GM21717 (cell line): ENCODE results near the gene RBM25.

Source experiments
- ATAC-seq: cut with Tn5 transposase; IDR thresholded peaks from one replicate; pipeline ENCODE4 v1.9.1; 2021; ENCODE audit warnings: mild to moderate bottlenecking, moderate library complexity; ENCODE audit not compliant: unreplicated experiment

The RBM25 gene

DNA sequence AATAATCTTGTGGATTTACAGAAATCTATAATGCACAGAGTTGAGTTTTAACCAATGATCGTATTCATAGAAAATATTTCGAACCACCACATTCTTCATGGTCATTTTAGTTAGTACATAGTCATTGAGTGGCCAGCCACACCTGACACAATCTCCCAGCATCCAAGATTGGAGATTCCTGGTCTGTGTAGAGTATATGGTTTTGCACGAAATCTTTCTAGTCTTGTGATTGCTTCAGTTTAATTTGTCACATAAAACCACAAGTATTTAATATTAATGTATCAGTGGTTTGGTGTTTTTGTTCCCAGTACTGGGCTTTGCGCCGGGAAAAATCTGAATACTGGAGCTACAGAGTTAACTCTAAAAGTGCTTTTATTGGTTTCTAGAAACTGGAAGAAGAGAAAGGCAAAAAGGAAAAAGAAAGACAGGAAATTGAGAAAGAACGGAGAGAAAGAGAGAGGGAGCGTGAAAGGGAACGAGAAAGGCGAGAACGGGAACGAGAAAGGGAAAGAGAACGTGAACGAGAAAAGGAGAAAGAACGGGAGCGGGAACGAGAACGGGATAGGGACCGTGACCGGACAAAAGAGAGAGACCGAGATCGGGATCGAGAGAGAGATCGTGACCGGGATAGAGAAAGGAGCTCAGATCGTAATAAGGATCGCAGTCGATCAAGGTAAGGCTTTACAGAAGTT, 44.6 kb downstream of the RBM25 start:
- no peak for ATAC-seq

DNA sequence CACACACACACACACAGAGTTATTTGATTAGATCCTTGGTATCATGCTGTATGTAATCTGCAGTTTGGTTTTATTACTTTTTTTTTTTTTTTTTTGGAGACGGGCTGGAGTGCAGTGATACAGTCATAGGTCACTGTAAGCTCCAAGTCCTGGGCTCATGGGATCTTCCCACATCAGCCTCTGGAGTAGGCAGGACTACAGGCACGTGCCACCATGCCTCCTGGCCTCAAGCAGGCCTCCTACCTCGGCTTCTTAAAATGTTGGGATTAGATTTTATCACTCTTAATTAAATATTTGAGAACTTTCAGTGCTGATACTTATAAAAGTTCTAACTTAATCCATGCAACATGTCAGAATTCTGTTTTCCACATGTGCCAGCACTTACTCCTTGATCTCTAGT, 46.7 kb downstream of the RBM25 start:
- no peak for ATAC-seq

DNA sequence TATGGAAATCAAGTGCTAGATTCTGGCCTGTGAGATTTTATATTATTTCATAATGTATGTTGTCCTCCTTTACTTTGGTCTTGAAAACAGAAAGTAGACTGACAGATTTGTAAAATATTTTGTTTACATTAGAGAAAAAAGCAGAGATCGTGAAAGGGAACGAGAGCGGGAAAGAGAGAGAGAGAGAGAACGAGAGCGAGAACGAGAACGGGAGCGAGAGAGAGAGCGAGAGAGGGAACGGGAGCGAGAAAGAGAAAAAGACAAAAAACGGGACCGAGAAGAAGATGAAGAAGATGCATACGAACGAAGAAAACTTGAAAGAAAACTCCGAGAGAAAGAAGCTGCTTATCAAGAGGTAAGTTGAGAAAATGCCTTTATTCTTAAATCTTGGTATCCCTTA, 47.4 kb downstream of the RBM25 start:
- ATAC-seq, result no peak

DNA sequence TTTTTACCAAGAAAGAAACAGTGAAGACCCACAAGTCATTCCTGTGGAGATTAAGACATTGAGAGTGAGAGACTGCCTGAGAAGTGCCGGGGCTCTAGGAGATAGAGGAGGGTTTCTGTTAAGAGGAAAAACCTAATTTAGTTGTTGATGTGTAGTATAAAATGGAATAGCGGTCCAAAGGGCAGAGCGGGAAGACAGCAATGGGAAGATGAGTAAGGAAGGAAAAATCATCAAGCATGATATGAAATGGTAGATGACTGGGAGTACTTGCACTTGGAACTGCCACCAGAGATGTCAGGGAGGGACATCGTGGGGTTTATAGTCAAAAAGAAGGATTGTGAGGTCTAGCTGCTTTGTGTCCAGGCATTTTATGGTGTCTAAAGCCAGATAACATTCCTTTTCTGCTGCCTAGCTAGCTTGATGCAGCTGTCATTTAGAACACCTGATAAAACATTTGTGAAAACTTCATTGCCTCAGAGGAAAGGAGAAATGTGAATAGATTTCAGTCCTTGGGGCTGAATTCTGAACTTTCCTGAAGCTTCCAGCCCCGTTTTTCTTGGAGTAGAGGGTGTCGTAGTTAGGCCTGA, 57.8 kb downstream of the RBM25 start:
- ATAC-seq, result no peak

DNA sequence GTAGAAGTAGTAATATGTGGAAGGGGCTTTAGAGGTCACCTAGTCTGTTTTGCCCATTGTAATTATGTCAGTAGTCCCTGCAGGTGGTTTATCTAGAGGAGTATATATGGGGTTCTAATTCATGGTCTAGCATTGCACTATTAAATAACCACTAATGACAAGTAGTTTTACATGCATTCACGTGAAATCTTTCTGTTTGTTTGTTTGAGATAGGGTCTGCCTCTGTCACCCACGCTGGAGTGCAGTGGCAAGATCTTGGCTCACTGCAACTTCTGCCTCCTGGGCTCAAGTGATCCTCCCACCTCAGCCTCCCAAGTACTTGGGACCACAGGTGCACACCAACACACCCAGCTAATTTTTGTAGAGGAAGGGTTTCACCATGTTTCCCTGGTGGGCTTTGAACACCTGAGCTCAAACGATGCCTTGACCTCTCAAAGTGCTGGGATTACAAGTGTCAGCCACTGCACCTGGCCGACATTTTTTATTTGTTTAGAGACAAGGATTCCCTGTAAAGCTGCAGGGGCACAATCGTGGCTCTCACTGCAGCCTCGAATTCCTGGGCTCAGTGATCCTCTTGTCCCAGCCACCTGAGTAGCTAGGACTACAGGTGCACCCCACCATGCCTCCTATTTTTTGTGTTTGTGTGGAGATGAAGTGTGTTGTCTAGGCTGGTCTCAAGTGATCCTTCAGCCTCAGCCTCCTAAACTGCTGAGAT, 66.0 kb downstream of the RBM25 start:
- no peak for ATAC-seq

DNA sequence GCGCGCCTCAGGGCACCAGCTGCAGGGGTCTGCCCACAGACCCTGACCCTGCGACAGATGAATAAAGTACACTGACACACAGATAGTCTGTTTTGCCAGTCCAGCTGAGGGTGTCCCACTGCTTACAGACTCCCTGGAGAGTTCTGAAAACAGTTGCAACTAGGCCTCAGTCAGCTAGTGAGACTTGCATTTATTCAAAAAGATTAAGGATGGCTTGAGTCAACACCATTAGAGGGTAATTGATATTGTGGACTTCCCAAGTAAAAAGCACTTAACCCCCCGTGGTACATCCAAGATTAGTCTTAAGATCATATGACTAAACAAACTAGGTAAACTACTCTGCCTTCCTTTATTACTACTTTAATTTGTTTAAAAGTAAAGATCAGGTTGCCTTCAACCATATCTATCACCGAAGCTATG, 66.8 kb downstream of the RBM25 start:
- no peak for ATAC-seq

DNA sequence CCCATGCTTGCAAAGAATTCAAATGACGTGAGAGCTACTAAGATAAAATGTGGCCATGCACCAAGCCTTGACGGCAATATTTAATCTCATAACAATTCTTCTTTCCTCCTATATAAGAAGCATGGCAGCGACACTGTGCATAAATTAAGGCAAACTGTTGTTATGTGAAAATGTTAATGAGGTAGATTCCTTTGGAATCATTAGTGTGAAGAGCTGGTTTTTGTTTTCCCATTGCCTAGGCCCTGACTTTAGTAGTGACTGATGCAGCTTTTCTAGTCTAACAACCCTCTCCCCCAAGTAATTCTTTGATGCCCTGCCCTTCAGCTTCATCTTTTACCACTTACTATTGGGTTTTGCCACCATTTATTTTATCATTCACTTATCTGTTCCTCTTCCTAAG, 67.4 kb downstream of the RBM25 start:
- ATAC-seq, result no peak

DNA sequence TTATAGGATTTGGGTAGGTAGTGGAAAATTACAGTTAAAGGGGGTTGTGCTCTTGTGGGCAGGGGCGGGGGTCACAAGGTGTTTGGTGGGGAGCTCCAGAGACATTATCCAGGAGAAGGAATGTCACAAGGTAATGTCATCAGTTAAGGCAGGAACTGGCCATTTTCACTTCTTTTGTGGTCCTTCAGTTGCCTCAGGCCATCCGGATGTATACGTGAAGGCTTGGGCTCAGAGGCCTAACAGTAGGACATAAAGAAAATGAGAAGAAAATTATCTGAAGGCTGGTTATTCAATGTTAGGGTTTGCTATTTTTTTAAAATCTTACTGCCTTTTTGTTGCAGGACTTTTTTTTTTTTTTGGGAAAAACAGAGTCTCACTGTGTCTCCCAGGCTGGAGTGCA, 75.5 kb downstream of the RBM25 start:
- no peak for ATAC-seq

DNA sequence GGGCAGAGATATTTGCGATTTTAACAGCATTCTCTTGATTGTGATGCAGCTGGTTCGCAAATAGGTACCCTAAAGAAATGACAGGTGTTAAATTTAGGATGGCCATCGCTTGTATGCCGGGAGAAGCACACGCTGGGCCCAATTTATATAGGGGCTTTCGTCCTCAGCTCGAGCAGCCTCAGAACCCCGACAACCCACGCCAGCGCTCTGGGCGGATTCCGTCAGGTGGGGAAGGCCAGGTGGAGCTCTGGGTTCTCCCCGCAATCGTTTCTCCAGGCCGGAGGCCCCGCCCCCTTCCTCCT, 77.7 kb downstream of the RBM25 start:
- no peak for ATAC-seq

DNA sequence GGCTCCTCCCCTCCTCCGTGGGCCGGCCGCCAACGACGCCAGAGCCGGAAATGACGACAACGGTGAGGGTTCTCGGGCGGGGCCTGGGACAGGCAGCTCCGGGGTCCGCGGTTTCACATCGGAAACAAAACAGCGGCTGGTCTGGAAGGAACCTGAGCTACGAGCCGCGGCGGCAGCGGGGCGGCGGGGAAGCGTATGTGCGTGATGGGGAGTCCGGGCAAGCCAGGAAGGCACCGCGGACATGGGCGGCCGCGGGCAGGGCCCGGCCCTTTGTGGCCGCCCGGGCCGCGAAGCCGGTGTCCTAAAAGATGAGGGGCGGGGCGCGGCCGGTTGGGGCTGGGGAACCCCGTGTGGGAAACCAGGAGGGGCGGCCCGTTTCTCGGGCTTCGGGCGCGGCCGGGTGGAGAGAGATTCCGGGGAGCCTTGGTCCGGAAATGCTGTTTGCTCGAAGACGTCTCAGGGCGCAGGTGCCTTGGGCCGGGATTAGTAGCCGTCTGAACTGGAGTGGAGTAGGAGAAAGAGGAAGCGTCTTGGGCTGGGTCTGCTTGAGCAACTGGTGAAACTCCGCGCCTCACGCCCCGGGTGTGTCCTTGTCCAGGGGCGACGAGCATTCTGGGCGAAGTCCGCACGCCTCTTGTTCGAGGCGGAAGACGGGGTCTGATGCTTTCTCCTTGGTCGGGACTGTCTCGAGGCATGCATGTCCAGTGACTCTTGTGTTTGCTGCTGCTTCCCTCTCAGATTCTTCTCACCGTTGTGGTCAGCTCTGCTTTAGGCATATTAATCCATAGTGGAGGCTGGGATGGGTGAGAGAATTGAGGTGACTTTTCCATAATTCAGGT, 78.3 kb downstream of the RBM25 start, which contains the start of gene PSEN1:
Gene PSEN1, plus strand, starts transcription at position 121 of the 839 bp plus-strand sequence. CDS start 11,513 bp downstream, outside the sequence.
- ATAC-seq, result peak; percentile 86

DNA sequence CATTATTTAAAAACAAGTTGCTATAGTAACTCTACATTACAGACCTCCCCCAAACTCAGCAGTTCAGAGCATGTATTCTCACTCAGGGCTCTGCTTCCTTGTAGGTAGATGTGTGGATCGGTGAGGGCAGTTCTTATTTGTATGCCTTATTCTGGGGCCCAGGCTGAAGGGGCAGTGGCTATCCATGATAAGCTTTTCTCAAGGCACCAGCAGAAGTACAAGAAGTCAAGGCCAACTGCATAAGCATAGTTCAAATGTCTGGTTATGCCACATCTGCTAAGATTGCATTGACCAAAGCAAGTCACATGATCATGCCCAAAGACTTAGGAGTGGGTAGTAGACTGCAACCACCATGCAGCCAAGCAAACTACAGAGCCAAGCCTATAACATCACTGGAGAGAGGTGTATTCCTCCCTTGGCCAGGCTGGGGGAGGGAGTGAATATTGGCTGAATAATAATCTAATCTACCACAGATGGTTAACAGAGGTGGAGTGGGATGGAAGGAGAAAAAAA, 82.5 kb downstream of the RBM25 start:
- ATAC-seq, result no peak

DNA sequence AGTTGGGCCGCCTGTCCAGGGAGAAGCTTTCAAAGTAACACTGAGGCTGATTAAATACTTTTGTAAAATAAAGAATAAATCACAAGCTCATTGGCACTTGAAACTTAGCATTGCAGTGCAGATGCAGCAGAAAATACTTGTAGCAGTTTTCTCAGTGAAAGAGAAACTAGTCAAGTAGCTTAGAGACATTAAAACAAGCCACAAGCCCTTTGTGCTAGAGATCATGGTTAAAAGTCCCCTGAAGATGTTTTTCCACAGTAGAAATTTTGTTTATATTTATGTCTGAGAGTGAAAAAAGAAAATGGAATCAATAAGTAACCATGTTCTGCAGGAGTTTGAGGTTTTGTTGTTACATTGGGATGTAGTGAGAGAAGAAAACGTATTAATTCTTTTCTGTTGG, 83.9 kb downstream of the RBM25 start:
- no peak for ATAC-seq

DNA sequence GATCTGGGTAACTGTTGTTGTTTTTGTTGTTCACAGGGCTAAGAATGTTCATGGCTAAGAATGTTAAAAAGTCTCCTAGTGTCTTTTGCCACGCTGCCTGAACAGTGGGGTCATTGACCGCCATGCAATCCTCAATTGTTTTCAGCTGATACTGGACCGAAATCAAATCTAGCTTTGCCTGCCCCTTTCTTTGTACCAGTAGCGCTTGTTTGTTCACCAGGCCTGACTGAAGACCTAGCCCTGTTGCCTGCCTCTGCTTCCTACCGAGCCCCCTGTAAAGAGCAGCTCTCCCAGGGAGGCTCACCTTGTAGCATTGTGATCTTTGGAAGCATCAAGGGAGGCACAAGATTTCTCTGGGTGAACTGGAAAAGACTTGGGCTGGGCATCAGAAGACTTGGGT, 84.7 kb downstream of the RBM25 start:
- no peak for ATAC-seq

DNA sequence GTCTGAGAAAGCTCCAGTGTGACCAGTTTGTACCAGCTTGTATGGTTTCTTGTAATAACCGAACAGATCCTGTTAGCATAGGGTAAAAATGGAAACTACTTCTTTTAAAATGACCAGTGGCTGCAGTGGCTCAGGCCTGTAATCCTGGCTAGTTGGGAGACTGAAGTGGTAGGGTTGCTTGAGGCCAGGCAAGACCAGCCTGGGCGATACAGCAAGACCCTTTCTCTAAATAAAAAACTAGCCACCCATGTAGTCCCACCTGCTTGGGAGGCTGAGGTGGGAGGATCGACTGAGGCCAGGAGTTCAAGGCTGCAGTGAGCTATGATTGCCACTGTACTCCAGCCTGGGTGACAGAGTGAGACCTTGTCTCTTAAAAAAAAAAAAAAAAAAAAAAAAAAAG, 85.3 kb downstream of the RBM25 start:
- no peak for ATAC-seq

DNA sequence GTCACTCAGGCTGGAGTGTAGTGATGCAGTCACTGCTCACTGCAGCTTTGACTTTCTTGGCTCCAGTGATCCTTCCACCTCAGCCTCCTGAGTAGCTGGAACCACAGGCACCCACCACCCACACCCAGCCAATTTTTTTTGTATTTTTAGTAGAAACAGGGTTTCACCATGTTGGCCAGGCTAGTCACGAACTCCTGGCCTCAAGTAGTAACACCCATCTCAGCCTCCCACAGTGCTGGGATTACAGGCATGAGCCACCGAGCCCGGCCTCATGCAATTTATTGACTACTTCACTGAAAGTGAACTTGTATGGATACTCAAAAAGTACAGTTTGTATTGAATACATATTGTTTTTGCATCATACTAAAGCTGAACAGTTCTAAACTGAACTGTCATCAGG, 87.0 kb downstream of the RBM25 start:
- ATAC-seq, result no peak

DNA sequence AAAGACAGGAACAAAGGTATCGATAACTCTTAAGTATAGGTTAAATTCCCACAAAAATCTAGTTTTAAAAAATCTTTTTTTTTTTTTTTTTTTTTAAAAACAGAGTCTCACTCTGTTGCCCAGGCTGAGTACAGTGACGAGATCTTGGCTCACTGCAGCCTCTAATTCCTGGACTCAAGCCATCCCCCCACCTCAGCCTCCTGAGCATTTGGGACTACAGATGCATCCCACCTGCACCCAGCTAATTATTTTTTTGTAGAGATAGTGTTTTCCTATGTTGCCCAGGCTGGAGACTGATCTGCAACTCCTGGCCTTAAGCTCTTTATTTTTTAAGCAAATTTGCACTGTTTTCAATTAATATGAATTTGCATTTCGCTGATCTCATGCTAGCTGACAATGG, 87.8 kb downstream of the RBM25 start:
- no peak for ATAC-seq

DNA sequence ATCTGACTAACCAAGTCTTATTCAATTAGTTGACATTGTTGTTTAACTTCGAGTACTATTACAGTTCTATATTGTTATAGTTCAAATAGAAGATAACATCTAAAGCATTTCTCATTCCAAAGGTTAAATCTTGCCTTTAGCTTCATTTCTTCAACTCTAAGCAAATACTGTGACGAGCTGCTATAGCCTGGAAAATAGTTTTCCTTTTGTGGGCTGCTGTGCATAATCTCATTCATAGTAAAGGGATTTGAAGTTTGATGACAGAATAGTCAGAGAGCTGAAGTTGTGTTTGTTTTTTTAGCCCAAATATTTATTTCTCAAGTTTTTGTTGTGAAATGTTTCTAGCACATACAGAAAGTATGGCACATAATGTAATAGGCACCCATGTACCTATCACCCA, 91.4 kb downstream of the RBM25 start:
- ATAC-seq, result no peak

DNA sequence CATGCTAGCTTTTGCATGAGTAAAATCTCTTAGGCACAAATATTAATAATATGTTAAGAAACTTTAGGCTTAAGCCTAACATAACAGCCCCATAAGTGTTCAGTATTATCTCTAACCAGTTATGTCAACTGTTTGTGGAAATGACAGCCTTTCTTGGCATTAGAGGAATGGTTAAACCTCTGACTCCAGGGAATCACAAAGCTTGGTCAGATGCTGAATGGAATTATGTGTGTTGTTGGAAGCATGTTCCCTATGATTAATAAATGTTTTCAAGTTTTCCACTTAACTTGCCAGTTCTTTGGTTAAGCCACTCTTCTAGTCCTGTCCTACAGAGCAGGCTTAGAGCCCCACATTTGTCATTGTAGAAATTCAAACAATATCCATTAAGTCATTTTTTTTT, 94.9 kb downstream of the RBM25 start:
- no peak for ATAC-seq

DNA sequence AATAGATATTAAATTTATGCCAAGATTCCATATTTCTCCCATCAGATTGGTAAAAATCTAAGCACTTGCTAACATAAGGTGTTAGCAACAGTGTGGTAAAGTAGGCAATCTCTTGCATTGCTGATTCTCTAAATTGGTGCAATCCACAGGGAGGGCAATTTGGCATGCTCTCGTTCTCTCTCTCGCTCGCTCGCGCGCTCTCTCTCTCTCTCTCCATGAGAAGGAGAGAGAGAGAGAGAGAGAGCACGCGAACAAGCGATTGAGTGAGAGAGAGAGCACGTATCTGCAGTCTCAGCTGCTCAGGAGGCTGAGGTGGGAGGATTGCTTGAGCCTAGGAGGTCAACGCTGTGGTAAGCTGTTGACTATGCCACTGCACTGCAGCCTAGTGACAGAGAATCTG, 103.9 kb downstream of the RBM25 start:
- no peak for ATAC-seq

DNA sequence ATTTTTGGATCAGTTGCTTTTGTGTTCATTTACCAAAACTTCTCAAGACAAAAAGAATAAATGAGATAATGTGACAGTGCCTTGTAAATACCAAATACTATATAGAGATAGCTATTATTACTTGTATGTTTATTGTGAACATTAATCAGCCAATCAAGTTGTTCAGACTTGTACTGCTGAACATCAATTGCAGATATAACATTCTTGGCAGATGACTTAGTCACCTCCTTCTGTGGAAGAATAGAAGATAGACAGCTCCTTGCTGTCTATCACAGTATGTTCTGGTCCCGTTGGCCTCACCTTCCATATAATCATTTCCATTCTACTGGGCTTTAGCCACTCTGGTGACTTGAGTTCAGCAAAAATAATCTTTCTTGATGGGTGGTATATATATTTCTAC, 108.1 kb downstream of the RBM25 start:
- no peak for ATAC-seq

DNA sequence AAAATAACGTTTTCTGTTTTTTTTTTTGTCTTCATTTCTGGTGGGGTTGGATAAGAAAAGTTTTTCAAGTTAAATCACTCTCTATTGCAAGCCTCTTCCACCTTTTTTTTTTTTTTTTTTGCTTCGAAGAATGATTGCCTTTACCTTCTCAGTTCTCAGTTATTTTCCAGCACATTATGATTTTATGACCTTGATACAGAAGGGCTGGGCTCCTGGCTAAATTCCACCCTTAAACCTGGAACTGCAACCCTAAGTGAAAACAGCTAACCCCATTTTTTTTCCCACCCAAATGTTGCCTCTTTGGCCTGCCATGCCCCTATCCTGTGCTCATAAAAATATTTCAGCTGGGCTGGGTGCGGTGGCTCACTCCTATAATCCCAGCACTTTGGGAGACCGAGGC, 109.4 kb downstream of the RBM25 start:
- no peak for ATAC-seq
